ENCODE data around the gene LHFPL3.

- TF ChIP-seq CTCF (IDR thresholded peaks at IDR 0.05) (no peak), ZFX (IDR thresholded peaks at IDR 0.05; ENCODE audit: borderline replicate concordance) (no peak)
Measured at GRCh38 chr7:104859754-104860426, 531.5 kb downstream of the LHFPL3 start.
